HEK293 (cell line): ENCODE data around the gene PAQR5.

ENCODE experiments used
- ATF2 ChIP-seq: fragments of 450-650 bp; formaldehyde crosslinking; IDR thresholded peaks from 2 replicates; pipeline ENCODE4 v1.5.1; 2016; ENCODE audit warnings: missing biosample characterization, missing genetic modification characterization, low read depth
- PATZ1 ChIP-seq: fragments of 450-650 bp; formaldehyde crosslinking; IDR thresholded peaks from 2 replicates; pipeline ENCODE4 v1.5.1; 2016; ENCODE audit warnings: missing biosample characterization, missing genetic modification characterization
- YY1 ChIP-seq: fragments of 450-650 bp; formaldehyde crosslinking; IDR thresholded peaks from 2 replicates; pipeline ENCODE4 v1.5.1; 2018; ENCODE audit warnings: missing biosample characterization, missing genetic modification characterization
- ZBTB7A ChIP-seq: fragments of 450-650 bp; formaldehyde crosslinking; IDR thresholded peaks from 2 replicates; pipeline ENCODE4 v1.5.1; 2016; ENCODE audit warnings: low read depth, missing biosample characterization, missing genetic modification characterization
- ZNF2 ChIP-seq: fragments of 450-650 bp; formaldehyde crosslinking; IDR thresholded peaks from 2 replicates; pipeline ENCODE4 v1.5.1; 2016; ENCODE audit warnings: missing biosample characterization, missing genetic modification characterization
- ZNF274 ChIP-seq, 2 experiments: fragments of 200-500 bp in 1 of 2; fragments of 450-650 bp in 1 of 2; sonication (Bioruptor generic) in 1 of 2; formaldehyde crosslinking in 1 of 2; IDR thresholded peaks; 2 replicates each; pipeline versions ENCODE4 v1.5.1 to v1.6.1; 2014 to 2016; ENCODE audit warnings: borderline replicate concordance in 1 of 2, inconsistent platforms in 1 of 2, low read length in 1 of 2, missing biosample characterization in 1 of 2, missing genetic modification characterization in 1 of 2
- ZNF302 ChIP-seq: fragments of 450-650 bp; formaldehyde crosslinking; IDR thresholded peaks from 2 replicates; pipeline ENCODE4 v1.5.1; 2016; ENCODE audit warnings: missing biosample characterization, missing genetic modification characterization, low read depth
- ZNF777 ChIP-seq: fragments of 450-650 bp; formaldehyde crosslinking; IDR thresholded peaks from 2 replicates; pipeline ENCODE4 v1.5.1; 2017; ENCODE audit warnings: missing biosample characterization, missing genetic modification characterization, borderline replicate concordance
- TF ChIP-seq, protein P1 (sequence below): fragments of 450-650 bp; formaldehyde crosslinking; IDR thresholded peaks from 2 replicates; pipeline ENCODE4 v1.5.1; 2016; ENCODE audit warnings: missing biosample characterization, missing genetic modification characterization
- TF ChIP-seq, protein P2 (sequence below): fragments of 450-650 bp; formaldehyde crosslinking; IDR thresholded peaks from 2 replicates; pipeline ENCODE4 v1.5.1; 2017; ENCODE audit warnings: missing biosample characterization, missing genetic modification characterization
- TF ChIP-seq, protein P3 (sequence below): fragments of 450-650 bp; formaldehyde crosslinking; IDR thresholded peaks from 2 replicates; pipeline ENCODE4 v1.5.1; 2016; ENCODE audit warnings: missing biosample characterization, missing genetic modification characterization
- TF ChIP-seq, protein P4 (sequence below): fragments of 450-650 bp; formaldehyde crosslinking; IDR thresholded peaks from 2 replicates; pipeline ENCODE4 v1.5.1; 2016; ENCODE audit warnings: missing biosample characterization, missing genetic modification characterization
- TF ChIP-seq, protein P5 (sequence below): fragments of 450-650 bp; formaldehyde crosslinking; IDR thresholded peaks from 2 replicates; pipeline ENCODE4 v1.5.1; 2016; ENCODE audit warnings: missing biosample characterization, missing genetic modification characterization

DNA sequence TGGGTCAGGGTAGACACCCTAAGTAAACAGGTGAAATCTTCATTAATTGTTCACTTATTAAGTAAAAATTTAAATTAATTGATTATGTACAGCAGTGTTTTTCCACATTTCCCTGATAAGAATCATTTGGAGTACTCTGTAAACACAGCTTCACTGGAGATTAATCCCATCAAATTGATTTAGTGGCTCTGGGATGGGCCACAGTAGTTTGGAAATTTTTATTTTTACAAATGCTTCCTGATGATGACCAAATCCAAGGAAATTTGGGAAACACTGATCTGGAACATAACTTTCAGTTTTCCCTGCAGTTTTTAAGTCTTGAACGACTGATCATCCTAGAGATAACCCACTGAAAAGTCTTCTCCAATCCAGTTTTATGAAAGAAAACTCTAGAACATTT lies 135.1 kb downstream of the PAQR5 start:
- TF ChIP-seq, protein P1, sequence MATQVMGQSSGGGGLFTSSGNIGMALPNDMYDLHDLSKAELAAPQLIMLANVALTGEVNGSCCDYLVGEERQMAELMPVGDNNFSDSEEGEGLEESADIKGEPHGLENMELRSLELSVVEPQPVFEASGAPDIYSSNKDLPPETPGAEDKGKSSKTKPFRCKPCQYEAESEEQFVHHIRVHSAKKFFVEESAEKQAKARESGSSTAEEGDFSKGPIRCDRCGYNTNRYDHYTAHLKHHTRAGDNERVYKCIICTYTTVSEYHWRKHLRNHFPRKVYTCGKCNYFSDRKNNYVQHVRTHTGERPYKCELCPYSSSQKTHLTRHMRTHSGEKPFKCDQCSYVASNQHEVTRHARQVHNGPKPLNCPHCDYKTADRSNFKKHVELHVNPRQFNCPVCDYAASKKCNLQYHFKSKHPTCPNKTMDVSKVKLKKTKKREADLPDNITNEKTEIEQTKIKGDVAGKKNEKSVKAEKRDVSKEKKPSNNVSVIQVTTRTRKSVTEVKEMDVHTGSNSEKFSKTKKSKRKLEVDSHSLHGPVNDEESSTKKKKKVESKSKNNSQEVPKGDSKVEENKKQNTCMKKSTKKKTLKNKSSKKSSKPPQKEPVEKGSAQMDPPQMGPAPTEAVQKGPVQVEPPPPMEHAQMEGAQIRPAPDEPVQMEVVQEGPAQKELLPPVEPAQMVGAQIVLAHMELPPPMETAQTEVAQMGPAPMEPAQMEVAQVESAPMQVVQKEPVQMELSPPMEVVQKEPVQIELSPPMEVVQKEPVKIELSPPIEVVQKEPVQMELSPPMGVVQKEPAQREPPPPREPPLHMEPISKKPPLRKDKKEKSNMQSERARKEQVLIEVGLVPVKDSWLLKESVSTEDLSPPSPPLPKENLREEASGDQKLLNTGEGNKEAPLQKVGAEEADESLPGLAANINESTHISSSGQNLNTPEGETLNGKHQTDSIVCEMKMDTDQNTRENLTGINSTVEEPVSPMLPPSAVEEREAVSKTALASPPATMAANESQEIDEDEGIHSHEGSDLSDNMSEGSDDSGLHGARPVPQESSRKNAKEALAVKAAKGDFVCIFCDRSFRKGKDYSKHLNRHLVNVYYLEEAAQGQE (tag by site-specific recombination), result no peak
- no peak for TF ChIP-seq ZNF274 (IDR thresholded peaks at IDR 0.05; ENCODE audit: low read length)
- TF ChIP-seq ZNF274 (tag by site-specific recombination; IDR thresholded peaks at IDR 0.05; ENCODE audit: borderline replicate concordance), result no peak
- TF ChIP-seq, protein P2, sequence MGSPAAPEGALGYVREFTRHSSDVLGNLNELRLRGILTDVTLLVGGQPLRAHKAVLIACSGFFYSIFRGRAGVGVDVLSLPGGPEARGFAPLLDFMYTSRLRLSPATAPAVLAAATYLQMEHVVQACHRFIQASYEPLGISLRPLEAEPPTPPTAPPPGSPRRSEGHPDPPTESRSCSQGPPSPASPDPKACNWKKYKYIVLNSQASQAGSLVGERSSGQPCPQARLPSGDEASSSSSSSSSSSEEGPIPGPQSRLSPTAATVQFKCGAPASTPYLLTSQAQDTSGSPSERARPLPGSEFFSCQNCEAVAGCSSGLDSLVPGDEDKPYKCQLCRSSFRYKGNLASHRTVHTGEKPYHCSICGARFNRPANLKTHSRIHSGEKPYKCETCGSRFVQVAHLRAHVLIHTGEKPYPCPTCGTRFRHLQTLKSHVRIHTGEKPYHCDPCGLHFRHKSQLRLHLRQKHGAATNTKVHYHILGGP (tag by site-specific recombination), result no peak
- TF ChIP-seq, protein P3, sequence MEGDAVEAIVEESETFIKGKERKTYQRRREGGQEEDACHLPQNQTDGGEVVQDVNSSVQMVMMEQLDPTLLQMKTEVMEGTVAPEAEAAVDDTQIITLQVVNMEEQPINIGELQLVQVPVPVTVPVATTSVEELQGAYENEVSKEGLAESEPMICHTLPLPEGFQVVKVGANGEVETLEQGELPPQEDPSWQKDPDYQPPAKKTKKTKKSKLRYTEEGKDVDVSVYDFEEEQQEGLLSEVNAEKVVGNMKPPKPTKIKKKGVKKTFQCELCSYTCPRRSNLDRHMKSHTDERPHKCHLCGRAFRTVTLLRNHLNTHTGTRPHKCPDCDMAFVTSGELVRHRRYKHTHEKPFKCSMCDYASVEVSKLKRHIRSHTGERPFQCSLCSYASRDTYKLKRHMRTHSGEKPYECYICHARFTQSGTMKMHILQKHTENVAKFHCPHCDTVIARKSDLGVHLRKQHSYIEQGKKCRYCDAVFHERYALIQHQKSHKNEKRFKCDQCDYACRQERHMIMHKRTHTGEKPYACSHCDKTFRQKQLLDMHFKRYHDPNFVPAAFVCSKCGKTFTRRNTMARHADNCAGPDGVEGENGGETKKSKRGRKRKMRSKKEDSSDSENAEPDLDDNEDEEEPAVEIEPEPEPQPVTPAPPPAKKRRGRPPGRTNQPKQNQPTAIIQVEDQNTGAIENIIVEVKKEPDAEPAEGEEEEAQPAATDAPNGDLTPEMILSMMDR, result no peak
- TF ChIP-seq, protein P4, sequence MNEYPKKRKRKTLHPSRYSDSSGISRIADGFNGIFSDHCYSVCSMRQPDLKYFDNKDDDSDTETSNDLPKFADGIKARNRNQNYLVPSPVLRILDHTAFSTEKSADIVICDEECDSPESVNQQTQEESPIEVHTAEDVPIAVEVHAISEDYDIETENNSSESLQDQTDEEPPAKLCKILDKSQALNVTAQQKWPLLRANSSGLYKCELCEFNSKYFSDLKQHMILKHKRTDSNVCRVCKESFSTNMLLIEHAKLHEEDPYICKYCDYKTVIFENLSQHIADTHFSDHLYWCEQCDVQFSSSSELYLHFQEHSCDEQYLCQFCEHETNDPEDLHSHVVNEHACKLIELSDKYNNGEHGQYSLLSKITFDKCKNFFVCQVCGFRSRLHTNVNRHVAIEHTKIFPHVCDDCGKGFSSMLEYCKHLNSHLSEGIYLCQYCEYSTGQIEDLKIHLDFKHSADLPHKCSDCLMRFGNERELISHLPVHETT (tag by site-specific recombination), result no peak
- no peak for TF ChIP-seq ZNF302 (tag by site-specific recombination)
- TF ChIP-seq, protein P5, sequence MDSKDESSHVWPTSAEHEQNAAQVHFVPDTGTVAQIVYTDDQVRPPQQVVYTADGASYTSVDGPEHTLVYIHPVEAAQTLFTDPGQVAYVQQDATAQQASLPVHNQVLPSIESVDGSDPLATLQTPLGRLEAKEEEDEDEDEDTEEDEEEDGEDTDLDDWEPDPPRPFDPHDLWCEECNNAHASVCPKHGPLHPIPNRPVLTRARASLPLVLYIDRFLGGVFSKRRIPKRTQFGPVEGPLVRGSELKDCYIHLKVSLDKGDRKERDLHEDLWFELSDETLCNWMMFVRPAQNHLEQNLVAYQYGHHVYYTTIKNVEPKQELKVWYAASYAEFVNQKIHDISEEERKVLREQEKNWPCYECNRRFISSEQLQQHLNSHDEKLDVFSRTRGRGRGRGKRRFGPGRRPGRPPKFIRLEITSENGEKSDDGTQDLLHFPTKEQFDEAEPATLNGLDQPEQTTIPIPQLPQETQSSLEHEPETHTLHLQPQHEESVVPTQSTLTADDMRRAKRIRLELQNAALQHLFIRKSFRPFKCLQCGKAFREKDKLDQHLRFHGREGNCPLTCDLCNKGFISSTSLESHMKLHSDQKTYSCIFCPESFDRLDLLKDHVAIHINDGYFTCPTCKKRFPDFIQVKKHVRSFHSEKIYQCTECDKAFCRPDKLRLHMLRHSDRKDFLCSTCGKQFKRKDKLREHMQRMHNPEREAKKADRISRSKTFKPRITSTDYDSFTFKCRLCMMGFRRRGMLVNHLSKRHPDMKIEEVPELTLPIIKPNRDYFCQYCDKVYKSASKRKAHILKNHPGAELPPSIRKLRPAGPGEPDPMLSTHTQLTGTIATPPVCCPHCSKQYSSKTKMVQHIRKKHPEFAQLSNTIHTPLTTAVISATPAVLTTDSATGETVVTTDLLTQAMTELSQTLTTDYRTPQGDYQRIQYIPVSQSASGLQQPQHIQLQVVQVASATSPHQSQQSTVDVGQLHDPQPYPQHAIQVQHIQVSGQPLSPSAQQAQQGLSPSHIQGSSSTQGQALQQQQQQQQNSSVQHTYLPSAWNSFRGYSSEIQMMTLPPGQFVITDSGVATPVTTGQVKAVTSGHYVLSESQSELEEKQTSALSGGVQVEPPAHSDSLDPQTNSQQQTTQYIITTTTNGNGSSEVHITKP (tag by site-specific recombination), result no peak
- TF ChIP-seq ATF2, result no peak
- no peak for TF ChIP-seq ZNF2 (tag by site-specific recombination)
- TF ChIP-seq PATZ1 (tag by site-specific recombination), result no peak
- no peak for TF ChIP-seq ZBTB7A
- no peak for TF ChIP-seq YY1 (tag by site-specific recombination)
- TF ChIP-seq ZNF777 (tag by site-specific recombination), result no peak
